SK-N-SH treated with all-trans-retinoic acid at 6 μM for 48 hours (cell line): ENCODE measurements around the gene TRIM56.

Source experiments
- ARNTL ChIP-seq: fragments of 450-650 bp; formaldehyde crosslinking; IDR thresholded peaks from 2 replicates; pipeline ENCODE4 v1.5.0; 2020; ENCODE audit warnings: low read depth, mild to moderate bottlenecking, moderate library complexity, borderline replicate concordance
- CREB5 ChIP-seq: fragments of 250-450 bp; sonication (Bioruptor Pico); IDR thresholded peaks from 2 replicates; pipeline ENCODE4 v1.5.1; 2020; ENCODE audit warnings: low read depth, mild to moderate bottlenecking, moderate library complexity
- ISL1 ChIP-seq: fragments of 250-450 bp; sonication (Bioruptor Pico); IDR thresholded peaks from 2 replicates; pipeline ENCODE4 v2.1.2; 2022; ENCODE audit warnings: mild to moderate bottlenecking, moderate library complexity
- OSR1 ChIP-seq: fragments of 250-450 bp; sonication (Bioruptor Pico); IDR thresholded peaks from 2 replicates; pipeline ENCODE4 v1.8.0; 2022; ENCODE audit warnings: moderate library complexity, mild to moderate bottlenecking, inconsistent platforms
- PATZ1 ChIP-seq: fragments of 250-450 bp; sonication (Bioruptor Pico); IDR thresholded peaks from 2 replicates; pipeline ENCODE4 v1.8.0; 2020; ENCODE audit warnings: mild to moderate bottlenecking, moderate library complexity, borderline replicate concordance
- POU6F1 ChIP-seq: fragments of 250-450 bp; sonication (Bioruptor Pico); IDR thresholded peaks from 2 replicates; pipeline ENCODE4 v1.8.0; 2021; ENCODE audit warnings: low read depth, mild to moderate bottlenecking, moderate library complexity, borderline replicate concordance
- RARB ChIP-seq: fragments of 250-450 bp; sonication (Bioruptor Pico); IDR thresholded peaks from 2 replicates; pipeline ENCODE4 v1.8.0; 2021; ENCODE audit warnings: mild to moderate bottlenecking, moderate library complexity
- ZC3H10 ChIP-seq: fragments of 250-450 bp; sonication (Bioruptor Pico); IDR thresholded peaks from 2 replicates; pipeline ENCODE4 v1.5.1; 2021; ENCODE audit warnings: mild to moderate bottlenecking, moderate library complexity
- ZFP3 ChIP-seq: fragments of 250-450 bp; sonication (Bioruptor Pico); IDR thresholded peaks from 2 replicates; pipeline ENCODE4 v1.5.0; 2020; ENCODE audit warnings: mild to moderate bottlenecking, moderate library complexity
- ZNF565 ChIP-seq: fragments of 450-650 bp; formaldehyde crosslinking; conservative IDR thresholded peaks from 2 replicates; pipeline ENCODE4 v1.5.0; 2020; ENCODE audit warnings: low read depth, mild to moderate bottlenecking, moderate library complexity
- TF ChIP-seq, protein P1 (sequence below): fragments of 250-450 bp; sonication (Bioruptor Pico); IDR thresholded peaks from 2 replicates; pipeline ENCODE4 v1.5.0; 2020; ENCODE audit warnings: mild to moderate bottlenecking, moderate library complexity

DNA sequence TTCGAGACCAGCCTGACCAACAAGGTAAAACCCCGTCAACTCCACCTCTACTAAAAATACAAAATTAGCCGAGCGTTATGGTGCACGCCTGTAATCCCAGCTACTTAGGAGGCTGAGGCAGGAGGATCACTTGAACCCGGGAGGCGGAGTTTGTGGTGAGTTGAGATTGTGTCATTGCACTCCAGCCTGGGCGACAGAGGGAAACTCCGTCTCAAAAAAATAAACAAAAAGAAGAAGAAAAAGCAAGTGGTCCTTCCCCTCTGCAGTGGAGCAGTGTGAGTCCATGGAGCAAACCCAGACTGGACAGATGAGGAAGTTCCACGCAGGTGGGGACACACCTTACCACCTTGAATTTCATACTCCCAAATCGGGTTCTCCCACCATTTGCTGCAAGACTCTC is 28.6 kb downstream of the TRIM56 start:
- TF ChIP-seq POU6F1 (CRISPR knock-in tag) = no peak
- TF ChIP-seq ZFP3 (CRISPR knock-in tag) = no peak
- no peak for TF ChIP-seq RARB (CRISPR knock-in tag)
- TF ChIP-seq ARNTL = no peak
- TF ChIP-seq ZNF565 (CRISPR knock-in tag) = no peak
- TF ChIP-seq PATZ1 = no peak
- TF ChIP-seq ISL1 (CRISPR knock-in tag) = no peak
- TF ChIP-seq OSR1 (CRISPR knock-in tag) = no peak
- TF ChIP-seq CREB5 (CRISPR knock-in tag) = no peak
- TF ChIP-seq ZC3H10 = no peak
- TF ChIP-seq, protein P1, sequence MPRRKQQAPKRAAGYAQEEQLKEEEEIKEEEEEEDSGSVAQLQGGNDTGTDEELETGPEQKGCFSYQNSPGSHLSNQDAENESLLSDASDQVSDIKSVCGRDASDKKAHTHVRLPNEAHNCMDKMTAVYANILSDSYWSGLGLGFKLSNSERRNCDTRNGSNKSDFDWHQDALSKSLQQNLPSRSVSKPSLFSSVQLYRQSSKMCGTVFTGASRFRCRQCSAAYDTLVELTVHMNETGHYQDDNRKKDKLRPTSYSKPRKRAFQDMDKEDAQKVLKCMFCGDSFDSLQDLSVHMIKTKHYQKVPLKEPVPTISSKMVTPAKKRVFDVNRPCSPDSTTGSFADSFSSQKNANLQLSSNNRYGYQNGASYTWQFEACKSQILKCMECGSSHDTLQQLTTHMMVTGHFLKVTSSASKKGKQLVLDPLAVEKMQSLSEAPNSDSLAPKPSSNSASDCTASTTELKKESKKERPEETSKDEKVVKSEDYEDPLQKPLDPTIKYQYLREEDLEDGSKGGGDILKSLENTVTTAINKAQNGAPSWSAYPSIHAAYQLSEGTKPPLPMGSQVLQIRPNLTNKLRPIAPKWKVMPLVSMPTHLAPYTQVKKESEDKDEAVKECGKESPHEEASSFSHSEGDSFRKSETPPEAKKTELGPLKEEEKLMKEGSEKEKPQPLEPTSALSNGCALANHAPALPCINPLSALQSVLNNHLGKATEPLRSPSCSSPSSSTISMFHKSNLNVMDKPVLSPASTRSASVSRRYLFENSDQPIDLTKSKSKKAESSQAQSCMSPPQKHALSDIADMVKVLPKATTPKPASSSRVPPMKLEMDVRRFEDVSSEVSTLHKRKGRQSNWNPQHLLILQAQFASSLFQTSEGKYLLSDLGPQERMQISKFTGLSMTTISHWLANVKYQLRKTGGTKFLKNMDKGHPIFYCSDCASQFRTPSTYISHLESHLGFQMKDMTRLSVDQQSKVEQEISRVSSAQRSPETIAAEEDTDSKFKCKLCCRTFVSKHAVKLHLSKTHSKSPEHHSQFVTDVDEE (CRISPR knock-in tag) = no peak
